Measurements from ENCODE around the gene ARMC9.
"Not testable (repeated sequence)": the region's sequence is repeated elsewhere in the genome, so short reads cannot be mapped to it uniquely, and the experiment has no call there.

ARMC9 gene

DNA sequence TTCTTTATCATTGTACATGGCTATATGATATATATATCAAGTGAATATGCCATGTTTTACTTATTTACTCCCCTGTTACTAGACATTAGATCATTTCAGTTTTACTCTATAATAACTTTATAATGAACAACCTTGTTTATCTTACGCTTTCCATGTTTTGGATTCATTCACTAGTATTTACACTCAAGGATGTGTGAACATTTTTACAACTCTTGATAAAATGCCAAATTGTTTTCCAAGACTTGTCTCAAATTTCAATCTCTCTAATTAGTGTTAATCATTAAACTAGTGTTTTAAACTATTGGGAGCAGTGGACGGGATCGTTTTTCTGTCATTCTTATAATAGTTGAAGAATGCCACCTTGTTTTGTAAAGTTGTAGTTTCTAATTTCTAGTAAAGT is 145.6 kb downstream of the ARMC9 start:
- no peak for DNase-seq

- no peak for DNase-seq
Measured at GRCh38 chr2:231344851-231345250, 146.4 kb downstream of the ARMC9 start.

- DNase-seq = no peak
Measured at GRCh38 chr2:231347081-231347480, 148.7 kb downstream of the ARMC9 start.

DNA sequence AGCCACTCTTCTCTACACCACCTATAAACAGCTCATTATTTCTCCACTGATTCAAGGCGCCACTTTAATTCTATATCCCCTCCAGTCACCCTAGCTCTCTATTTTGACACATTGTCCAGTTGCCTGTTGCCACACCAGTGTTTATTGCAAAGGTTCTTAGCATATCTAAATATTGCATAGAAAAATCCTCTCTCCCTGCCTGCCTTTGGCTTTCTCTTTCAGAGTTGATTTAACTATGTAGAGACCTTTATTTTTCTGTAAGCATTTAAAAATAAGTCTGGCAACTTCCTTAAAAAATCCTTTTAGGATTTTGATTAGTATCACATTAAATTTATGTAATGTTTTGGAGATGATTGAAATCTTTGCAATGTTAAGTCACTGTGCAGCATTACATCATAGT is 149.2 kb downstream of the ARMC9 start:
- no peak for DNase-seq

DNA sequence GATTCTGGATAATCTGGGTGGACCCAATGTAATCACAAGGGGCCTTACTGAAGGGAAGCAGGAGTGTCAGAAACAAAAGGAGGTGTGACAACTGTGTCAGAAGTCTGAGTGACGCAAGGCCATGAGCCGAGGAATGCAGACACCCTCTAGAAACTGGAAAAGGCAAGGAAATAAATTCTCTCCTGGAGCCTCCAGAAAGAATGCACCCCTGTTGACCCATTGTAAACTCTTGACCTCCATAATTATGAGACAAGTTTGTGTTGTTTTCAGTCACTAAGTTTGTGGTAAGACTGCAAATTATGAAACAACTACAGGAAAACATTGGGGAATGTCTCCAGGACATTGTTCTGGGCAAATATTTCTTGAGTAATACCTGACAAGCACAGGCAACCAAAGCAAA is 149.7 kb downstream of the ARMC9 start:
- no peak for DNase-seq

GRCh38 chr2:231348704-231349373 is 150.4 kb downstream of the ARMC9 start:
- DNase-seq = no peak

DNA sequence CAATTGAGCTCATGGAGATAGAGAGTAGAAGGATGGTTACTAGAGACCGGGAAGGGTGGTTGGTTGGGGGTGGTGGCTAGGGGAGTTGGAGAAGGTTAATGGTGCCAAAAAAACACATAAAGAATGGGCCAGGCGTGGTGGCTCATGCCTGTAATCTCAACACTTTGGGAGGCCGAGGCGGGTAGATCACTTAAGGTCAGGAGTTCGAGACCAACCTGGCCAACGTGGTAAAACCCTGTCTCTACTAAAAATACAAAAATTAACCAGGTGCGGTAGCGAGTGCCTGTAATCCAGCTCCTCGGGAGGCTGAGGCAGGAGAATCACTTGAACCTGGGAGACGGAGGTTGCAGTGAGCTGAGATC is 150.9 kb downstream of the ARMC9 start:
- not testable (repeated sequence) for DNase-seq

DNA sequence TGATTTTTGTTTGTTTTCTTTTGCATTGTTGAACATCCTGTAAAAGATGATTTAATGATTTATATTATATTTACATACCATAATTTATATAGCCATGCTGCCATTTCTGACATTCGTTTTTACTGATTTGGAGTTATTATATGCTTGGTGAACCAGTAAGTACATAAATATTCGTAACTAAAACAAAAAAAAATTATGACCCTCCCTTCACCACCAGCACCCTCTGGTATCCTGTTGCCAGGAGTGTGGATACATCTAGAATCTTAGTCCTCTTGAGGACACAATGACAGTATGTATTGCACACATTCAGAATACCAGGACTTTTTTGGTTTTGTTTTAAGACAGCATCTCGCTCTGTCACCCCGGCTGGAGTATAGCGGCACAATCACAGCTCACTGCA is 153.2 kb downstream of the ARMC9 start:
- DNase-seq = no peak

- no peak for DNase-seq
Measured at GRCh38 chr2:231353469-231353868, 155.0 kb downstream of the ARMC9 start.

GRCh38 chr2:231355508-231356465 is 157.4 kb downstream of the ARMC9 start:
- no peak for DNase-seq

DNA sequence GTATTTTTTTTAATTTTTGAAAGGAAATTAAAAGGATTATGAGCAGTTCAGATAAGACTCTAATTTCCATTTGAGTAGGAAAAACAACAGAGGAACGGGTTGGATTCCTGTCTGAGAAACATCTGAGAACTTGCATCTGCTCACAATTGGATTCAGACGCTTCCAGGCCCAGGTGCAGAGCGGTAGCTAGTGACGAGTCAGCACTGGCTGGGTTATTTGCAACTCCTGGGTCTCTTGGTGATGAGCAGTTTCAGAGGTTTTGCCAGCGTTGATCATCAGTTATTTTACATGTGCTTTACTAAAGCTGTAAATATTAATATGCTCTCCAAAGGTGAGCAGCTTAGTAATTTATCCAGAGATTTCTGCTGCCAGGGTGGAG is 158.0 kb downstream of the ARMC9 start:
- no peak for DNase-seq

- no peak for DNase-seq
Measured at GRCh38 chr2:231357048-231357447, 158.6 kb downstream of the ARMC9 start.

DNA sequence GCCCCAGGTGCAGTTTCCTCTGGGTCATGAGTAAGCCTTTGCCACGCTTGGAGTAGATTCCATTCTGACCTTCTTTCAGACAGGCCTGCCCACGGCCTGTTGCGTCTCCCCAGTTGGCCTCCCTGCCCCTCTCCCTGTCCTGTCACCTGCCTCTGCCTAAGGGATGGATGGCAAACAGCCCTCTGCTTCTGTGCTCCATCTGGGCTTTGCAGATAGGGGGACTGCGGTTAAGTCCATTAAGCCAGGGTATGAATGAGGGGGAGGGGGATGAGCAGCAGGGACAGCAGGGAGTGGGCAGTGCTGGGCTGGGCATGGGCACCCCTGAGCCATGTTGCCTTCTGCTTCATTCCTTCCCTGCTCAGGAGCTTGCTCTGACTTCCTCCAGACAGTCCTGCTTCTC is 159.5 kb downstream of the ARMC9 start:
- DNase-seq = no peak

DNA sequence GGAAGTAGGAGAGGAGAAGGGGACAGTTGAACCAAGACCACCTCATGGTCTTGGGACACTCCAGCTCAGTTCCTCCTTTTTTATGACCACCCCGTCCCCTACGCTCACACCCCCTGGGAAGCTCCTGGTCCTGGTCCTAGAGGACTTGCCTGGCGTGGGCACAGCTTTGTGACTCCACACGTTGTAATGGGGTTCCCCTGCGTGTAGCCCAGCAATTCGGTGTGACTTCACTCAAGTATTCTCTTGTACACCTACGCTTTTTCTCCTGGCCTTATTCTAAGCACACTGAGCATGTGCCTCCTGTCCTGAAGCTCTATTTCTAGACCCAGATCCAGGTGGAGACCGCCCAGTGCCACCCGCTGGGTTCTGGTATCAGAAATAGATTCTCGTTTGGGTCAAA is 161.0 kb downstream of the ARMC9 start:
- DNase-seq = no peak

DNA sequence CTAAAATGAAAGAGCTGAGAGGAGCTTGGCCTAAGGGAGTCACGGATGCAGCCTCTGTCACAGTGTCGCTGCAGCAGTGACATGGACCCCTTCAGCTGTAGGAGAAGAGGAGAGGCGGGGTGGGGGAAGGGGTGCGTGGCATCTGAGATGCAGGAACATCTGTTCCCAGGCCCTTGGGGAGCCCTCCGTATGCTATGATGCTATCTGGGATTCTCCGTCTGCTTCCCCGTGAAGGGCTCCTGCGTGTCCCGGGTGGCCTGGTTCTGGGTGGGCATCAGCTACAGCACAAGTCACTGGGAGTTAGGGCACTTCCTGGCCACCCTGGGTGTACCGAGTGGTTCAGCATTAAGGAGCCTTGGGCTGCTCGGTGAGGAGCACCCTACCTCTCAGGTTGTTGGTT is 161.5 kb downstream of the ARMC9 start:
- DNase-seq = no peak

DNA sequence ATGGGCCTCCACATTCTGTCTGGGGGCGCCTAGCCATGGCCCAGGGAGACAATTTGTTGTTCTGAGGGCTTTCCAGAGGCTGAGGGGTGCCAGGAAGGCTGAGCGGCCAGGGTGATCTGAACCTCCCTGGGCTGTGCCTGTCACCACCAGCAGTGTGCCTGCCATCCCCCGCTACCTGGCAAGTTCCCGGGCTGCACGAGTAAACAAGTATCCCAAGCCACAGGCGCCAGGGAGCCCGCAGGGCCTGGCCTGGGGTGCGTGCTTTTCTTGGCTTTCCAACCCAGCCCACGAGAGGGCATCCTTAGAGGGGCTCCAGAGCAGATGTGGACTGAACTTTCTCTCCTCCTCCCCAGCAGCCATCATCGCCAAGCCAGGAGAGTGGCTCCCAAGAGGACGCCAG is 162.0 kb downstream of the ARMC9 start:
- no peak for DNase-seq

DNA sequence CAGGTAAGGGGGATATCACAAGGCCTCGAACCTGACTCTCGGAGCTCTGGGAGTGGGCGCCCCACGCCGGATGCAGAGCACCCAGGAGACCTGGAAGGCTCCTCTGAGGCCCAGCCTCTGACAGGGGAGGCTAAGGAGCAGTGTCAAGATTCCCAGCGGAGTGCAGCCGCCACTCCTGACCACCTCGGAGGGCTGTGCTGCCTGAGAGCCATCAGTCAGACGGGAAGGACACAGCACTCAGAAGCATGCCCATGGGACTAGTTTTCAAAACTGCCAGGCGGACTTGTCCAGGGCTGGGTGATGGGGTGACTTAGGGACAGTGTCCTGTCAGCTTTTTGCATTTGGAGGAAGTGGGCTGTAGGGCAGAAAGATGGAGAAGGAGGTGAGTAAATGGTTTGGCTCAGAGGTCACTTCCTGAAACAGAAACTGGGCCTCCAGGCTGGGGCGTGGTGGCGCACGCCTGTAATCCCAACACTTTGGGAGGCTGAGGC is 162.5 kb downstream of the ARMC9 start:
- DNase-seq = no peak

DNA sequence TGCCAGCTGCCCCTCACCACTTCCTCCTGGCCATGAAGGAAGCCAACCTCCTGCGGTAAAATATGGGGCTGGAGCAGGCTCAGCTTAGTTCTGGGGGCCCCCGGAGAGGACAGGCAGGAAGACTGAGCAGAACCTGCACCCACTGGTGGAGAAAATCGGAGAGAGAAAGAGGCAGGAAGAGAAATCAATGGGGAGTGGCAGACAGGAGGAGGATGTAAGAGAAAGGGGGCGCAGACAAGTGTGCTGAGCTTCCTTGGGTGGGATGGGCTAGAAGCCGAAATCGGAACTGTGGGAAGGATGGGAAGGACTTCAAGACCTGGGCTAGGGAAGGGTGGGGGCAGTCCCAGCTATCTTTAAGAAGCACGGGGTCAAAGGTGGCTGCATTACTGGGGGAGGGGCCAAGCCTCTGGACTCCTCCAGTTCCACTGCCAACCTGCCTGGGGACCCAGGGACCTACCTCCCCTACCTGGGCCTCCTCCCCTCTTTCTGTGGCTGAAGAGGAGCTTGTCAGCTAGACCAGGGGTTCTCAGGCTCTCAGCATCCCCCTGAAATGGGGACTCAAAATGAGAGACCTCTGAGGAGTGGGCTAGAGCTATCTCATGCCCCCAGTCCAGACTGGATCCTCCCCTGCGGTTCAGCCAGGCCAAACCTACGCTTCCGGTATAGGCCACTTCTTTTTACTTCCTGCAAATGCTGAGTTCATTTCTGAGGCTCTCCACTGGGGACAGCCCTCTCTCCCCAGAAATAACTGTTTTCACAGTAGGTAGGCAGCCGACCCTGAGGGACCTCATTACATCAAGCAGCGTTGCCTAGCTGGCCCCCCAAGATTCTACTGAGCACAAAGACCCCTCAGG is 163.5 kb downstream of the ARMC9 start:
- peak; percentile 6 for DNase-seq

- DNase-seq = no peak
Measured at GRCh38 chr2:231362555-231363184, 164.2 kb downstream of the ARMC9 start.

DNA sequence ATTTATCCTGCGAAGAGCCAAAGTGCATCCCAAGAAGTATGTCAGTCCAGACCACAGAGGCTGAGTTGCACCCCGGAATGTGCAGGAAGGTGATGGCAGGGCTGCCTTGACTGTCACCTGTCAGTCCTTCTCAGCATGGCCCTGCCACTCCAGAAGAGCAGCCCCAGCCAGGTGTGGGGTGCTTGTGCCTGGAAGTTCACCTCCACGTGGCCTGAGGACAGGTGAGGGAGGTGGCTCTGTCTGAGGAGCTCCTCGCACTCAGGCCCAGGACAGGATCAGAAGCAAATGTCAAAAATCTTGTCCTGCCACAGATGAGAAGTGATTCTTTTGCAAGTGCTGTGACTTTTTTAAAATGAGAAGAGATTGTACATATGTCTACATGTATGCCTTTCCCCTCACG is 165.6 kb downstream of the ARMC9 start:
- DNase-seq = no peak

GRCh38 chr2:231364961-231365810 is 166.8 kb downstream of the ARMC9 start:
- no peak for DNase-seq

DNA sequence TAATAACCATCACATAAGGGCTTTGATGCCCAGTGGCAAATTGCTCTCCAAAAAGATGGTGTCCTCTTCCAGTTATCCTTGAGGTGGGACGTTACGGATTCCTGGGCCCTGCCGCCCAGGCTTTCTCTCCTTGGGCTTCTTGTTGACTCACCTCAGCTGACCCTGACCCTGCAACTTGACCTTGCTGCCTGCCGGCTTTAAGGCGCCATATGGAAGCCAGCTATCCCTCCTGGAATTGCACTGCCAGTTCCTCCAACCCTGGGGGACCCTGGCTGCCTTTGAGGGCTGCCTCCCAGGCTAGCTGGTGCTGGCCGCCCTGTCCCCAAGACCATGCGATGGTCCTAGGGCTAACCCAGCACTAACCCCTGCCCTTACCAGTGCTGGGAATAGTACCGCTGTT is 168.7 kb downstream of the ARMC9 start:
- DNase-seq = no peak

Data from CD4-positive, alpha-beta T cell treated with Interleukin-4 for 4 hours (primary cell).